Measurements from ENCODE around the gene NHSL1.

- TF ChIP-seq CTCF (IDR thresholded peaks at IDR 0.05), result no peak
- TF ChIP-seq POLR2AphosphoS5 (IDR thresholded peaks at IDR 0.05), result no peak
Observed at GRCh38 chr6:138467901-138468300, 31.4 kb downstream of the NHSL1 start.

All from breast epithelium (tissue), 3 donors.